ENCODE results near the gene EYA2. TPM values are rescaled to one million over a fixed set of nuclear protein-coding genes. Genes with fewer than 3 reads are reported as not detected.

Gene EYA2
- total and polyA plus RNA-seq, 2 experiments from 2014 or later = 1.4 to 2.0 TPM

GRCh38 chr20:46962452-46963195 is 68.0 kb downstream of the EYA2 start:
- Histone ChIP-seq H4K20me1 (ENCODE audit: insufficient read depth, poor library complexity, severe bottlenecking) (no peaks in the 10 kb centered on the region), H2AFZ (no peak overlapping the region), H3K27me3 (no peaks in the 10 kb centered on the region), H3K9me2 (replicated peaks; ENCODE audit: insufficient read depth) (no peaks in the 10 kb centered on the region), H3K4me3 (no peak overlapping the region), H3K36me3 (replicated peaks; ENCODE audit: insufficient read depth, low read depth) (no peaks in the 10 kb centered on the region), H3K27ac (no peak overlapping the region), H3K79me2 (no peaks in the 10 kb centered on the region), H3K4me2 (no peak overlapping the region), H3K4me1 (ENCODE audit: insufficient read depth) (peaks cover 6% of the 10 kb centered on the region), H3K9me3 (ENCODE audit: low read depth) (no peaks in the 10 kb centered on the region)
- DNase-seq (ENCODE audit: low spot score) = no peak
- TF ChIP-seq EZH2phosphoT487 (IDR thresholded peaks at IDR 0.05; ENCODE audit: low read depth, severe bottlenecking, unreplicated experiment) (no peak), EZH2 (IDR thresholded peaks at IDR 0.05; ENCODE audit: borderline replicate concordance) (no peak), CTCF (IDR thresholded peaks at IDR 0.05; ENCODE audit: poor library complexity) (no peak)
- 72% methylated on average over 11 of the region's 11 CpGs for WGBS (ENCODE audit: low lambda C conversion rate, missing lambda C conversion rate)

- WGBS (ENCODE audit: low lambda C conversion rate, missing lambda C conversion rate) = 64% methylated on average over 3 of the region's 3 CpGs
- no peak overlapping the region for H3K27ac ChIP-seq
Measured at GRCh38 chr20:46963196-46963529, 68.5 kb downstream of the EYA2 start.

GRCh38 chr20:46963758-46964617 is 69.3 kb downstream of the EYA2 start:
- no peaks in the 10 kb centered on the region for H3K79me2 ChIP-seq
- no peaks in the 10 kb centered on the region for H3K27me3 ChIP-seq
- H3K9me3 ChIP-seq (ENCODE audit: low read depth) = no peaks in the 10 kb centered on the region
- no peak for DNase-seq (ENCODE audit: low spot score)
- no peak for TF ChIP-seq EZH2phosphoT487 (IDR thresholded peaks at IDR 0.05; ENCODE audit: low read depth, severe bottlenecking, unreplicated experiment)
- no peak for TF ChIP-seq EZH2 (IDR thresholded peaks at IDR 0.05; ENCODE audit: borderline replicate concordance)
- no peak overlapping the region for H3K4me3 ChIP-seq
- H3K4me1 ChIP-seq (ENCODE audit: insufficient read depth) = peaks cover 6% of the 10 kb centered on the region
- no peaks in the 10 kb centered on the region for H3K9me2 ChIP-seq (replicated peaks; ENCODE audit: insufficient read depth)
- H2AFZ ChIP-seq = no peak overlapping the region
- H3K4me2 ChIP-seq = no peak overlapping the region
- H3K36me3 ChIP-seq (replicated peaks; ENCODE audit: insufficient read depth, low read depth) = no peaks in the 10 kb centered on the region
- no peak overlapping the region for H3K27ac ChIP-seq
- WGBS (ENCODE audit: low lambda C conversion rate, missing lambda C conversion rate) = 78% methylated on average over 13 of the region's 13 CpGs
- H4K20me1 ChIP-seq (ENCODE audit: insufficient read depth, poor library complexity, severe bottlenecking) = no peaks in the 10 kb centered on the region

More at GRCh38 chr20:46963196-46963529, 68.5 kb downstream of the EYA2 start:
- Histone ChIP-seq H3K9me2 (replicated peaks; ENCODE audit: insufficient read depth) (no peaks in the 10 kb centered on the region), H3K4me2 (no peak overlapping the region), H3K4me1 (ENCODE audit: insufficient read depth) (peaks cover 6% of the 10 kb centered on the region), H3K27me3 (no peaks in the 10 kb centered on the region), H4K20me1 (ENCODE audit: insufficient read depth, poor library complexity, severe bottlenecking) (no peaks in the 10 kb centered on the region), H3K9me3 (ENCODE audit: low read depth) (no peaks in the 10 kb centered on the region), H3K4me3 (no peak overlapping the region), H2AFZ (no peak overlapping the region), H3K79me2 (no peaks in the 10 kb centered on the region), H3K36me3 (replicated peaks; ENCODE audit: insufficient read depth, low read depth) (no peaks in the 10 kb centered on the region)
- no peak for DNase-seq (ENCODE audit: low spot score)
- TF ChIP-seq EZH2 (IDR thresholded peaks at IDR 0.05; ENCODE audit: borderline replicate concordance) (no peak), EZH2phosphoT487 (IDR thresholded peaks at IDR 0.05; ENCODE audit: low read depth, severe bottlenecking, unreplicated experiment) (no peak), CTCF (IDR thresholded peaks at IDR 0.05; ENCODE audit: poor library complexity) (no peak)

Data from hepatocyte (in vitro differentiated cells).